GM12878 (cell line): ENCODE measurements around the gene INO80C. TPM values are rescaled to one million over a fixed set of nuclear protein-coding genes. Genes with fewer than 3 reads are reported as not detected.

Source experiments
- ATAC-seq: fragments of 200-7000 bp; cut with Tn5 transposase; 3 replicates; pipeline ENCODE4 v1.9.1; 2020; ENCODE audit warnings: mild to moderate bottlenecking, moderate library complexity
- BruUV-seq: library from RNA; stranded (reverse); fragments of 400-500 nt; replicated peaks from 2 replicates; lab custom pipeline; 2021; lab: Mats Ljungman, UMichigan
- CTCF ChIA-PET: fragments of 300-600 bp; sonication (Branson Sonifier 250); formaldehyde crosslinking; extraction: SDS; loops from one replicate; lab custom pipeline; 2021; ENCODE audit warnings: inconsistent platforms; lab: Yijun Ruan, JAX
- POLR2A ChIA-PET: fragments of 350-600 bp; formaldehyde crosslinking; extraction: SDS; loops from one replicate; lab custom pipeline; 2021; ENCODE audit warnings: inconsistent platforms; lab: Charles Lee
- RAD21 ChIA-PET: fragments of 300-600 bp; sonication (Branson Sonifier 250); formaldehyde crosslinking; loops from one replicate; lab custom pipeline; 2023; ENCODE audit warnings: antibody characterized with exemption; ENCODE audit not compliant: unreplicated experiment; lab: Charles Lee
- SMC1A ChIA-PET: fragments of 300-600 bp; sonication (Branson Sonifier 250); formaldehyde crosslinking; loops from one replicate; lab custom pipeline; 2023; ENCODE audit not compliant: unreplicated experiment, uncharacterized antibody; lab: Charles Lee
- DNase-seq: peaks from one replicate; pipeline ENCODE4 v3.0.0-alpha.2; 2011; ENCODE audit warnings: low read depth, low spot score
- FAIRE-seq: peaks from 3 replicates; lab custom pipeline; 2011; peaks lifted over from hg19 to GRCh38; lab: Jason Lieb, UNC
- H2AFZ ChIP-seq: 2 replicates; pipeline ENCODE4 v1.6.0; 2011; ENCODE audit warnings: low read depth, low read length, control low read depth; ENCODE audit not compliant: control insufficient read depth
- H3K27ac ChIP-seq: 2 replicates; pipeline ENCODE4 v1.5.1; 2011; ENCODE audit warnings: control low read depth; ENCODE audit not compliant: control insufficient read depth, insufficient read depth
- H3K27me3 ChIP-seq, 2 experiments: replicated peaks in 1 of 2; 2 replicates each; pipeline versions ENCODE4 v1.6.0 to v1.6.1; 2011; ENCODE audit warnings: low read length in 1 of 2; ENCODE audit not compliant: control insufficient read depth in 2 of 2, insufficient read depth in 2 of 2
- H3K36me3 ChIP-seq, 2 experiments: 2 replicates each; pipeline ENCODE4 v1.5.1; 2011; ENCODE audit warnings: low read length in 1 of 2; ENCODE audit not compliant: control insufficient read depth in 2 of 2, insufficient read depth in 2 of 2
- H3K4me1 ChIP-seq: 2 replicates; pipeline ENCODE4 v1.6.1; 2011; ENCODE audit warnings: mild to moderate bottlenecking, low read length, moderate library complexity, mixed read lengths; ENCODE audit not compliant: control insufficient read depth, insufficient read depth
- H3K4me2 ChIP-seq: 2 replicates; pipeline ENCODE4 v1.6.0; 2011; ENCODE audit warnings: control low read depth; ENCODE audit not compliant: control insufficient read depth, insufficient read depth
- H3K4me3 ChIP-seq: fragments of 200-600 bp; sonication (generic); 2 replicates; pipeline ENCODE4 v1.5.1; 2016
- H3K79me2 ChIP-seq: 2 replicates; pipeline ENCODE4 v1.6.0; 2011; ENCODE audit warnings: low read length; ENCODE audit not compliant: control insufficient read depth, insufficient read depth
- H3K9ac ChIP-seq: 2 replicates; pipeline ENCODE4 v1.8.0; 2011; ENCODE audit warnings: low read length, control low read depth, mixed read lengths; ENCODE audit not compliant: control insufficient read depth, insufficient read depth
- H3K9me3 ChIP-seq: replicated peaks from 3 replicates; pipeline ENCODE4 v1.5.1; 2011; ENCODE audit warnings: mild to moderate bottlenecking, low read length; ENCODE audit not compliant: control insufficient read depth, insufficient read depth
- H4K20me1 ChIP-seq: 2 replicates; pipeline ENCODE4 v1.6.0; 2011; ENCODE audit not compliant: control insufficient read depth, insufficient read depth
- BCL11A ChIP-seq: IDR thresholded peaks from 2 replicates; pipeline ENCODE4 v1.6.1; 2011; ENCODE audit warnings: low read depth, low read length
- CBX5 ChIP-seq: sonication (generic); IDR thresholded peaks from 2 replicates; pipeline ENCODE4 v1.6.1; 2016; ENCODE audit warnings: low read depth, moderate library complexity, mild to moderate bottlenecking, inconsistent platforms
- CEBPB ChIP-seq, 2 experiments: fragments of 150-350 bp in 1 of 2; IDR thresholded peaks; 2 replicates each; pipeline ENCODE4 v1.6.1; 2012 to 2014; ENCODE audit warnings: low read depth in 2 of 2, low read length in 2 of 2, borderline replicate concordance in 1 of 2, inconsistent platforms in 1 of 2
- GATAD2B ChIP-seq: fragments of 450-650 bp; conservative IDR thresholded peaks from 2 replicates; pipeline ENCODE4 v1.6.1; 2017; ENCODE audit warnings: low read depth, mild to moderate bottlenecking, moderate library complexity
- IKZF1 ChIP-seq: fragments of 450-650 bp; conservative IDR thresholded peaks from 2 replicates; pipeline ENCODE4 v1.6.1; 2017; ENCODE audit warnings: antibody characterized with exemption, mild to moderate bottlenecking
- NFIC ChIP-seq: IDR thresholded peaks from 2 replicates; pipeline ENCODE4 v1.6.1; 2012; ENCODE audit warnings: low read depth, mild to moderate bottlenecking, inconsistent platforms, low read length, moderate library complexity
- POLR2AphosphoS2 ChIP-seq: IDR thresholded peaks from 2 replicates; pipeline ENCODE4 v1.6.1; 2011; ENCODE audit warnings: low read depth, mild to moderate bottlenecking, low read length, improper control_type of control experiment, moderate library complexity
- TBL1XR1 ChIP-seq: IDR thresholded peaks from 2 replicates; pipeline ENCODE4 v1.6.1; 2012; ENCODE audit warnings: low read depth, low read length, improper control_type of control experiment
- WGBS: methylation state at CpG from one replicate; pipeline ENCODE4 v1.1.6; 2016; ENCODE audit warnings: low lambda C conversion rate; ENCODE audit not compliant: insufficient replicate concordance, insufficient coverage; ENCODE audit errors: missing lambda C conversion rate; 5-methylcytosine and 5-hydroxymethylcytosine counted together
- in situ Hi-C: fragments of 300-500 bp; cut with MboI; formaldehyde crosslinking; loops from 9 replicates; pipeline ENCODE4 v1.14.3; 2018; ENCODE audit warnings: mixed read lengths
- intact Hi-C: fragments of 100-400 bp; cut with micrococcal nuclease; formaldehyde crosslinking; loops from one replicate; pipeline ENCODE4 v1.14.2; 2022; ENCODE audit not compliant: unreplicated experiment
- polyA plus RNA-seq, 11 experiments: library from polyadenylated mRNA; depleted of rRNA in 4 of 11; unstranded in 6 of 11; stranded (reverse) in 5 of 11; fragments of >200 nt; fragmentation: Nextera tagmentation in 4 of 11; fragmentation: Illumina TruSeq in 1 of 11; extraction: Ambion mirVana in 4 of 11; extraction: Trizol in 1 of 11; gene quantifications; 1 replicate in 1 of 11; 2 replicates in 10 of 11; pipeline versions ENCODE4 v1.2.1 to v1.2.3, GENCODE V29; 2011 to 2016; ENCODE audit warnings: inconsistent platforms in 2 of 11, missing spikeins in 2 of 11, low read depth in 1 of 11
- total RNA-seq, 4 experiments: library from RNA; depleted of rRNA in 3 of 4; stranded (reverse); fragments of >200 nt in 3 of 4; fragmentation: Illumina TruSeq in 1 of 4; extraction: Trizol in 1 of 4; gene quantifications; 2 replicates each; pipeline versions ENCODE4 v1.2.1 to v1.2.3, GENCODE V29; 2013 to 2021
- TF ChIP-seq, protein P1 (sequence below): fragments of 450-650 bp; IDR thresholded peaks from 2 replicates; pipeline ENCODE4 v1.6.1; 2018; ENCODE audit warnings: mild to moderate bottlenecking, low read depth, moderate library complexity; ENCODE audit not compliant: partially characterized antibody
- TF ChIP-seq, protein P2 (sequence below): fragments of 450-650 bp; IDR thresholded peaks from 2 replicates; pipeline ENCODE4 v1.6.1; 2017; ENCODE audit warnings: antibody characterized with exemption, mild to moderate bottlenecking, moderate library complexity

The INO80C gene
- total and polyA plus RNA-seq, 10 of the 15 experiments (the other 5 are each of a cell fraction or from before 2014, with no cell fraction given): 9.9 to 43.2 (median 30.1) TPM

DNA sequence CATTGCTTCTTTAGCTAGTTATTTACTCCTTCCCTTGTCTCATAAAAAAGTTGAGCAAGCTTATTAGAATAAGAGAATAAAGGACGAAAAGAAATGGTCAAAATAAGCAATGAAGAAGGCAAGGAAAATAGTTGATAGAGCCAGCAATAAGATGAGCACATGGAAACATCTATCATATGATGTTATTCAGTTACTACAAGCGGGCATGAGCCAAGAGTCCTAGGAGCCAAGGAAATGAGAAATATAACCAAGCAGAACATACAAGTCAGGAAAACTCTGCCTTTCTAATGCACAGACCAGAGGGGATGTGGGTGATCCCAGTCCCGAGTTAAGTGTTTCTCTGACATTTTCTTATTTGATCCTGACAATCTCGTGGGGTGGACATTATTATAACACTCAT, 33.9 kb downstream of the INO80C start:
- TF ChIP-seq POLR2AphosphoS2 (no peak), NFIC (no peak), CBX5 (no peak), IKZF1 (no peak), TBL1XR1 (no peak)
- WGBS: 77% methylated on average over 4 of the region's 4 CpGs
- intact Hi-C loops (no loop called here), in situ Hi-C loops (no loop called here)
- BruUV-seq: no TSS peak
- no peak overlapping the region for H3K4me3 ChIP-seq
- H3K36me3 ChIP-seq: no peaks in the 10 kb centered on the region
- no peaks in the 10 kb centered on the region for H3K79me2 ChIP-seq
- H3K4me1 ChIP-seq: peaks cover 21% of the 10 kb centered on the region
- no peaks in the 10 kb centered on the region for H4K20me1 ChIP-seq
- no peak overlapping the region for H3K4me2 ChIP-seq
- DNase-seq: no peak
- H3K9ac ChIP-seq: no peak overlapping the region
- H2AFZ ChIP-seq: no peak overlapping the region
- no peaks in the 10 kb centered on the region for H3K9me3 ChIP-seq
- no peaks in the 10 kb centered on the region for H3K27me3 ChIP-seq
- ChIA-PET SMC1A (interaction anchor here (0.7 to 6.2 kb wide), 4 partner anchors 17 to 34 kb away, joined by 3 to 67 read pairs (median 4); no protein-coding TSS in a partner anchor), CTCF (no interaction called here), POLR2A (interaction anchor here (0.5 to 1.4 kb wide), 3 partner anchors 15 to 31 kb away, joined by 3 to 4 read pairs (median 3); no protein-coding TSS in a partner anchor), RAD21 (interaction anchor here (1.4 to 1.5 kb wide), 2 partner anchors 15 to 54 kb away, joined by 5 to 6 read pairs; no protein-coding TSS in a partner anchor)
- FAIRE-seq: no peak
- no peak for ATAC-seq
- H3K27ac ChIP-seq: no peak overlapping the region

DNA sequence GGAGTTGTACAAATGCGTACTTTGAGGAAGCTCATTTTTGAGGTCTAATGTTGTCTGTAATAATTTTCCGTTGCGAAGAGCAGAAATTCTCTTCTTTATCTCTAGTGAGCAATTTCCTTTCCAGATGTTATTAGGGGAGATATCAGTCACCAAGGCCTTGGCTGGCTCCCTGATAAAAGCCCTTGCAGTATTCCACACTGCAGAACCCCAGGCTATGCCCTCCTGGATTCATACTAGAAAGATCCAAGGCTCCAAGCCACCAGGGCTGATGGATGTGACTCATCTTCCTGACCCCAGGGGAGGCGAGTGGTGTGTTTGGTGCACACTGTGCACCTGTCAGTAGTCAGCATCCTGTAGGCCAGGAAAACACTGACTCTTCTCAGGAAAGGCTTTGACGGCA, 34.7 kb downstream of the INO80C start:
- CTCF ChIA-PET: interaction anchor here (0.6 to 1.0 kb wide), 2 partner anchors 20 to 34 kb away, joined by 3 read pairs; no protein-coding TSS in a partner anchor
- no peak overlapping the region for H3K4me3 ChIP-seq
- H3K9me3 ChIP-seq: no peaks in the 10 kb centered on the region
- RAD21 ChIA-PET: interaction anchor here (0.5 kb wide), 1 partner anchor 48 kb away, joined by 3 read pairs; no protein-coding TSS in a partner anchor
- FAIRE-seq: no peak
- no peaks in the 10 kb centered on the region for H3K79me2 ChIP-seq
- POLR2A ChIA-PET: interaction anchor here (0.7 to 1.4 kb wide), 2 partner anchors 10 to 16 kb away, joined by 3 read pairs; no protein-coding TSS in a partner anchor
- intact Hi-C loops: no loop called here
- no peak overlapping the region for H3K9ac ChIP-seq
- H3K36me3 ChIP-seq: no peaks in the 10 kb centered on the region
- peaks cover 28% of the 10 kb centered on the region for H3K4me1 ChIP-seq
- 94% methylated on average over 5 of the region's 5 CpGs for WGBS
- H4K20me1 ChIP-seq: no peaks in the 10 kb centered on the region
- H3K27ac ChIP-seq: no peak overlapping the region
- SMC1A ChIA-PET: interaction anchor here (0.7 to 6.2 kb wide), 4 partner anchors 18 to 34 kb away, joined by 3 to 67 read pairs (median 4); no protein-coding TSS in a partner anchor
- H3K4me2 ChIP-seq: no peak overlapping the region
- no peak overlapping the region for H2AFZ ChIP-seq
- BruUV-seq: no TSS peak
- ATAC-seq: no peak
- in situ Hi-C loops: no loop called here
- no peaks in the 10 kb centered on the region for H3K27me3 ChIP-seq
- DNase-seq: no peak
- TF ChIP-seq, protein P1, sequence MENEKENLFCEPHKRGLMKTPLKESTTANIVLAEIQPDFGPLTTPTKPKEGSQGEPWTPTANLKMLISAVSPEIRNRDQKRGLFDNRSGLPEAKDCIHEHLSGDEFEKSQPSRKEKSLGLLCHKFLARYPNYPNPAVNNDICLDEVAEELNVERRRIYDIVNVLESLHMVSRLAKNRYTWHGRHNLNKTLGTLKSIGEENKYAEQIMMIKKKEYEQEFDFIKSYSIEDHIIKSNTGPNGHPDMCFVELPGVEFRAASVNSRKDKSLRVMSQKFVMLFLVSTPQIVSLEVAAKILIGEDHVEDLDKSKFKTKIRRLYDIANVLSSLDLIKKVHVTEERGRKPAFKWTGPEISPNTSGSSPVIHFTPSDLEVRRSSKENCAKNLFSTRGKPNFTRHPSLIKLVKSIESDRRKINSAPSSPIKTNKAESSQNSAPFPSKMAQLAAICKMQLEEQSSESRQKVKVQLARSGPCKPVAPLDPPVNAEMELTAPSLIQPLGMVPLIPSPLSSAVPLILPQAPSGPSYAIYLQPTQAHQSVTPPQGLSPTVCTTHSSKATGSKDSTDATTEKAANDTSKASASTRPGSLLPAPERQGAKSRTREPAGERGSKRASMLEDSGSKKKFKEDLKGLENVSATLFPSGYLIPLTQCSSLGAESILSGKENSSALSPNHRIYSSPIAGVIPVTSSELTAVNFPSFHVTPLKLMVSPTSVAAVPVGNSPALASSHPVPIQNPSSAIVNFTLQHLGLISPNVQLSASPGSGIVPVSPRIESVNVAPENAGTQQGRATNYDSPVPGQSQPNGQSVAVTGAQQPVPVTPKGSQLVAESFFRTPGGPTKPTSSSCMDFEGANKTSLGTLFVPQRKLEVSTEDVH: no peak
- TF ChIP-seq, protein P2, sequence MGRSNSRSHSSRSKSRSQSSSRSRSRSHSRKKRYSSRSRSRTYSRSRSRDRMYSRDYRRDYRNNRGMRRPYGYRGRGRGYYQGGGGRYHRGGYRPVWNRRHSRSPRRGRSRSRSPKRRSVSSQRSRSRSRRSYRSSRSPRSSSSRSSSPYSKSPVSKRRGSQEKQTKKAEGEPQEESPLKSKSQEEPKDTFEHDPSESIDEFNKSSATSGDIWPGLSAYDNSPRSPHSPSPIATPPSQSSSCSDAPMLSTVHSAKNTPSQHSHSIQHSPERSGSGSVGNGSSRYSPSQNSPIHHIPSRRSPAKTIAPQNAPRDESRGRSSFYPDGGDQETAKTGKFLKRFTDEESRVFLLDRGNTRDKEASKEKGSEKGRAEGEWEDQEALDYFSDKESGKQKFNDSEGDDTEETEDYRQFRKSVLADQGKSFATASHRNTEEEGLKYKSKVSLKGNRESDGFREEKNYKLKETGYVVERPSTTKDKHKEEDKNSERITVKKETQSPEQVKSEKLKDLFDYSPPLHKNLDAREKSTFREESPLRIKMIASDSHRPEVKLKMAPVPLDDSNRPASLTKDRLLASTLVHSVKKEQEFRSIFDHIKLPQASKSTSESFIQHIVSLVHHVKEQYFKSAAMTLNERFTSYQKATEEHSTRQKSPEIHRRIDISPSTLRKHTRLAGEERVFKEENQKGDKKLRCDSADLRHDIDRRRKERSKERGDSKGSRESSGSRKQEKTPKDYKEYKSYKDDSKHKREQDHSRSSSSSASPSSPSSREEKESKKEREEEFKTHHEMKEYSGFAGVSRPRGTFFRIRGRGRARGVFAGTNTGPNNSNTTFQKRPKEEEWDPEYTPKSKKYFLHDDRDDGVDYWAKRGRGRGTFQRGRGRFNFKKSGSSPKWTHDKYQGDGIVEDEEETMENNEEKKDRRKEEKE: no peak
- no peak for TF ChIP-seq GATAD2B
- TF ChIP-seq BCL11A: no peak
- no peak for TF ChIP-seq CEBPB (IDR thresholded peaks at IDR 0.05; ENCODE audit: borderline replicate concordance in 1 of 2, low read depth in 2 of 2, low read length in 2 of 2)
